Measurements from ENCODE around the gene DTNBP1. TPM values are rescaled to one million over a fixed set of nuclear protein-coding genes. Genes with fewer than 3 reads are reported as not detected.

The DTNBP1 gene, protein sequence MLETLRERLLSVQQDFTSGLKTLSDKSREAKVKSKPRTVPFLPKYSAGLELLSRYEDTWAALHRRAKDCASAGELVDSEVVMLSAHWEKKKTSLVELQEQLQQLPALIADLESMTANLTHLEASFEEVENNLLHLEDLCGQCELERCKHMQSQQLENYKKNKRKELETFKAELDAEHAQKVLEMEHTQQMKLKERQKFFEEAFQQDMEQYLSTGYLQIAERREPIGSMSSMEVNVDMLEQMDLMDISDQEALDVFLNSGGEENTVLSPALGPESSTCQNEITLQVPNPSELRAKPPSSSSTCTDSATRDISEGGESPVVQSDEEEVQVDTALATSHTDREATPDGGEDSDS
- total RNA-seq, result 27.0 TPM
- long read RNA-seq, transcript DTNBP1-202 (10 exons, 1,403 nt), result major isoform, 47 of 61 reads
- long read RNA-seq, partial matches to known transcripts, result 2 of 61 reads
- long read RNA-seq, other reads (novel, unspliced or antisense), result 9 of 61 reads

DNA sequence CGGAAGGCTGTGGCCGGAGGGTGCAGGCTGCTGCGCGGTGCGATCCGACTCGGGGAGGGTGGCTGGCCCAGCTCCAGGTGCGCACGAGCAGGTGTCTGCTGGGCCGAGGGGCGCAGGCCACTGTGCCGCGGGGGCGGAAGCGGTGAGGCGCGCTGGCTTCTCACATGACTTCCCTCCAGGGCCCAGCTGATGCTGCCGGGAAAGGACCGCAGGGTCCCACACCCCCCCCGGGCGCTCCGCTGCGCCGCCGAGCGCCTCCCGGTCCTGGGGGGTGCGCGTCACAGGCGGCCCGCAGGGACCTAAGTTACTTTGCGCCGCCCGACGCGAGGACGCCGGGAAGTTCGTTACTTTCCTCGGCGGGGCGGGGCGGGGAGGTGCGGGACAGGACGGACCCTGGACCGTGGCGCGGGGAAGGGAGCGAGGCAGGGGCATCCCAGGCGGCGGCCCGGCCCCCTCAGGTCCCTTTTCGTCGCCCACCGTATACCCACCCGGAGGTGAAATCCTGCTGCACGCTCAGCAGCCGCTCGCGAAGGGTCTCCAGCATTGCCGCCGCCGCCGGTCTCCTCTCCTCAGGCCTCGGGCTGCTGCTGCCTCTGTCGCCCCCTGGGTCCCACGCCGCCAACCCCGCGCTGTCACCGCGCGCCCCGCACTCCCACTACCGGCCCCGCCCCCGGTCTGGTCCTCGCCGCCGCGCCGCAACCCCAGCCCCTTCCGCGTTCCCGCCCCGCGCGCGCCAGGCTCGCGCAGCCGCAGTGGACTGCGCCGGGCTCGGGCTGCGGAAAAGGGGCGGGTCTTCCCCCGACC is at the start of gene DTNBP1:
Gene DTNBP1, minus strand, starts transcription at position 703 of the 804 bp plus-strand sequence. Its CDS starts 159 bp downstream, at position 544.
- intact Hi-C loops (cut with micrococcal nuclease), result no loop called here
- peak; percentile 93 for DNase-seq
- ATAC-seq, result peak; percentile 97

DNA sequence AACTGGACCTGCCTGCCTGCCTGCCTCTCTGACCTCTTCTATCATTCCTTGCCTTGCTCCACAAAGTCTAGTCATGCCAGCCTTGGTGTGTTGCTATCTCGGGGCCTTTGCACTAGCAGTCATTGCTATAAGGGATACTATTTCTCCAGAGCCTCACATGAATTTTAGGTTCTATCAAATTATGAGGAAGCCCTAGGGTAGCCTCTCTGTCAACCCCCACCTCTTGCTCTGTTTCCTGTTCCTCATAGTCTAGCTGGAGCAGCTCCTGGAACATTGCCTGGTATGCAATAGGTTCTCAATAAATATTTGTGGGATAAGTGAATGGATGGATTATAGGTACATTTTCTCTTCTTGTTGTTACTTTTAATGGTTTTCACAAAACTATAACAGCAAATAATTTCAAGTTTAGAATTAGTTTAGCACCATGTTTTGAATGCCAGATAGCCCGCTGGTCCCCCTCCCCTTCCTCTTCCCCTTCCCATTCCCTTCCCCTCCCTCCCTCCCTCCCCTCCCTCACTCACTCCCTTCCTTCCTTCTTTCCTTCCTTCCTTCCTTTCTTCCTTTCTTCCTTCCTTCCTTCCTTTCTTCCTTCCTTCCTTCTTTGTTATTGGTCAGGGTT is 46.9 kb upstream of the DTNBP1 start:
- intact Hi-C loops (cut with micrococcal nuclease), result no loop called here
- DNase-seq (no peak), ATAC-seq (no peak)

GRCh38 chr6:15708231-15708630 is 45.4 kb upstream of the DTNBP1 start:
- intact Hi-C loops (cut with micrococcal nuclease), result no loop called here
- ATAC-seq (no peak), DNase-seq (no peak)

DNA sequence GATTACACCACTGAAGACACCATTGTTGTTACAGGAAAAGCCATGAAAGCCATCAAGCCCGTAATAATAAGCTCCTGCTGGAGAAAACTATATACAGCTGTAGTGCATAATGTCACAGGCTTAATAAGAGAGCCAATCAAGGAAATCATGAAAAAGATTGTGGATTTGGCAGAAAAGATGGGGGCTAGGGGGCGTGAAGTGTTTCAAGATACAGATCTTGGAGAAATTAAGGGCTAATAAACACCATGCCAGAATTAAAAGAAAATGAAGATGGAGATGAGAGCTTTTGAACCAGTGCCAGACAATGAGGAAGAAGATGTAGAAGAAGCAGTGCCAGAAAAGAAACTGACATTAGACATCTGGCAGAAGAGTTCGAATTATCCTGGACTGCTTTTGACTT is 43.2 kb upstream of the DTNBP1 start:
- ATAC-seq (no peak), DNase-seq (no peak)
- intact Hi-C loops (cut with micrococcal nuclease), result no loop called here

DNA sequence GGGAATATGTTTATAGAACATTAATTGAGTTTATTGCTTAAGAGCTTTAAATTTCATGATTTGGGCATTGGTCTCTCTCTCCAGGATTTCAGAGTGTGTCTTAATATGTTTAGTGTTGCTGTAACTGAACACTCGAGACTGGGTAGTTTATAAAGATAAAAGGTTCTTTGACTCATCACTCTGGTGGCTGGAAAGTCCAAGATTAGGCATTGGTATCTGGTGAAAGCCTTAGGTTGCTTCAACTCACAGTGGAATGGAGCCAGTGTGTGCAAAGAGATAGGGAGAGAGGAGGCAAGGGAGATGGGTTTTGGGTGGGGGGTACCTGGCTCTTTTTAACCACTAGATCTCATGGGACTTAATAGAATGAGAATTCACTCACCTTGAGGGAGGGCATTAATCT is 35.6 kb upstream of the DTNBP1 start:
- intact Hi-C loops (cut with micrococcal nuclease), result loop anchor here (10.0 kb wide), 1 partner anchor 486 kb away; no protein-coding TSS in a partner anchor
- no peak for DNase-seq
- ATAC-seq, result no peak

DNA sequence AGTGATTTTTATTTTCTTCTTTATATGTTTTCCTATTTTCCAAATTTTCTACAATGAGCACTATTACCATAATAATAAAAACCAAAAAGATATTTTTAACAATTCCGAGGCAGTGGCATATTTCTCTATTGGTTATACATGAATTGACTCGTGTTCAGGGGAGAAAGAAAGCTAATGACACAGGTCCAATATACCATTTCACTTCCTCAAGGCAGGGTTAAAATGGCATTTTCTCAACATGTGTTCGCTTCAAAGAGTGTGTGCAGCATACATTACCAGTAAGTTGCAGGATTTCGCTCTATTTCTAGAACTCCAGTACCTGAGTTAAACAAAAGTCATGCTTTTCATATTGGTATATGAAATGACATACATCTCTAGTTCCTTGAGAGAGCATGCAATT is 35.1 kb upstream of the DTNBP1 start:
- intact Hi-C loops (cut with micrococcal nuclease), result loop anchor here (10.0 kb wide), 1 partner anchor 487 kb away; no protein-coding TSS in a partner anchor
- DNase-seq, result no peak
- ATAC-seq, result no peak

GRCh38 chr6:15691250-15691869 is 28.5 kb upstream of the DTNBP1 start:
- DNase-seq, result peak; percentile 86
- peak; percentile 99 for ATAC-seq
- intact Hi-C loops (cut with micrococcal nuclease), result loop anchor here (10.0 kb wide), 1 partner anchor 493 kb away; no protein-coding TSS in a partner anchor

DNA sequence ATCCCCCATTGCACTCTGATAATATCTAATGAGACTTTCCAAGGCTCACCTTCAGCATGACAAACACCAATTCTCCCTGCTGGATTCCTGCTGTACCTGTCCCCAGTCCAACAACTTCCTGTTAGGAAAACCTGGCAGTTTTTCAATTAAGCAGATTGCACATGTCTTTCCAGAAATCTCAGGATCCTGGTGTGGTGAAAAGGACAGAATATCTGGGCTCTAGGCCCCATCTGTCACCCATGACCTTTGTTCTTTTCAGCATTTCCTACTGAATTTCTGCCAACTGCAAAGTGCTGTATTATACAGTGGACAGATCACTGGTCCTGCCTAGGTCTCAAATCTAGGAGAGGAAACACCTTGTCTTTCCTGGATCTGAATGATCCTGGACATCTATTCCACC is 27.7 kb upstream of the DTNBP1 start:
- DNase-seq (no peak), ATAC-seq (peak; percentile 35)
- intact Hi-C loops (cut with micrococcal nuclease), result loop anchor here (10.0 kb wide), 1 partner anchor 494 kb away; no protein-coding TSS in a partner anchor

- ATAC-seq (no peak), DNase-seq (no peak)
- intact Hi-C loops (cut with micrococcal nuclease), result loop anchor here (10.0 kb wide), 1 partner anchor 495 kb away; no protein-coding TSS in a partner anchor
Measured at GRCh38 chr6:15689586-15690482, 27.0 kb upstream of the DTNBP1 start.

- intact Hi-C loops (cut with micrococcal nuclease), result no loop called here
- no peak for ATAC-seq
- DNase-seq, result no peak
Measured at GRCh38 chr6:15685619-15686018, 22.8 kb upstream of the DTNBP1 start.

- DNase-seq, result no peak
- intact Hi-C loops (cut with micrococcal nuclease), result no loop called here
- ATAC-seq, result no peak
Measured at GRCh38 chr6:15682965-15683822, 20.4 kb upstream of the DTNBP1 start.

DNA sequence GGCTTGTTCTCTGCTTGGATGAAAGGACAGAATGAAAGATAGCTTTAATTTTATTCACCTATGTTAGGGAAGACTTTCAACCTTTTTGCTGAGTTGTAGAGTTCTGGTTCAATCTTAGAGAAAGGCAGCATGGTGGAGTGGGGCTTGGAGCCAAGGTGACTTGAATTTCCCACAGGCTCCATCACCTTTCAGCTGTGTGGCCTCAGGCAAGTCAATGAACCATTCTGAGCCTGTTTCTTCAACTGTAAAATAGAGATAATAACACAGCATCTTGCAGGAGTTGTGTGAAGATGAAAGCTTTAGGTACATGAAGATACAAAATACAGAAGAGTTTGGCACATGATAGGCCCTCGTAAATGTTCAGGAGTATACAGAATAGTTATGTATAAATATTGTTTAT is 19.1 kb upstream of the DTNBP1 start:
- ATAC-seq (no peak), DNase-seq (no peak)
- intact Hi-C loops (cut with micrococcal nuclease), result no loop called here

- no peak for DNase-seq
- intact Hi-C loops (cut with micrococcal nuclease), result no loop called here
- no peak for ATAC-seq
Measured at GRCh38 chr6:15678514-15678913, 15.7 kb upstream of the DTNBP1 start.

- no peak for ATAC-seq
- DNase-seq, result no peak
- intact Hi-C loops (cut with micrococcal nuclease), result no loop called here
Measured at GRCh38 chr6:15677822-15678221, 15.0 kb upstream of the DTNBP1 start.

- DNase-seq (no peak), ATAC-seq (peak; percentile 47)
- intact Hi-C loops (cut with micrococcal nuclease), result no loop called here
Measured at GRCh38 chr6:15675536-15676220, 12.8 kb upstream of the DTNBP1 start.

GRCh38 chr6:15674690-15675386 is 12.0 kb upstream of the DTNBP1 start:
- ATAC-seq (peak; percentile 59), DNase-seq (no peak)
- intact Hi-C loops (cut with micrococcal nuclease), result no loop called here
